Lung (tissue), 12 donors: Measurements from ENCODE around the gene TMEM222. TPM values are rescaled to one million over a fixed set of nuclear protein-coding genes. Genes with fewer than 3 reads are reported as not detected.

Experiments
- ATAC-seq: fragments of 200-7000 bp; cut with Tn5 transposase; one replicate; pipeline ENCODE4 v1.9.1; 2020; ENCODE audit warnings: moderate number of reproducible peaks; ENCODE audit not compliant: insufficient read depth, low FRiP score
- DNase-seq, 3 donors: peaks; one replicate each; pipeline ENCODE4 v3.0.0-alpha.2; 2013 to 2017
- H3K27ac ChIP-seq, 2 donors: one replicate each; pipeline ENCODE4 v1.5.1; 2013; ENCODE audit warnings: mild to moderate bottlenecking in 2 of 2, moderate library complexity in 2 of 2, control low read depth in 1 of 2, inconsistent platforms in 1 of 2, low read depth in 1 of 2, low read length in 1 of 2
- H3K27me3 ChIP-seq, 3 donors: one replicate each; pipeline ENCODE4 v1.5.1; 2013; ENCODE audit warnings: low read length in 2 of 3; ENCODE audit not compliant: control insufficient read depth in 3 of 3, insufficient read depth in 3 of 3
- H3K36me3 ChIP-seq, 4 donors: one replicate each; pipeline ENCODE4 v1.5.1; 2013; ENCODE audit warnings: low read length in 4 of 4, mild to moderate bottlenecking in 1 of 4, moderate library complexity in 1 of 4; ENCODE audit not compliant: control insufficient read depth in 4 of 4, insufficient read depth in 4 of 4
- H3K4me1 ChIP-seq, 5 donors: one replicate each; pipeline ENCODE4 v1.5.1; 2013; ENCODE audit warnings: low read length in 5 of 5, mild to moderate bottlenecking in 2 of 5, moderate library complexity in 1 of 5; ENCODE audit not compliant: control insufficient read depth in 5 of 5, insufficient read depth in 5 of 5
- H3K4me3 ChIP-seq: one replicate; pipeline ENCODE4 v1.5.1; 2013; ENCODE audit warnings: mild to moderate bottlenecking, control low read depth, moderate library complexity
- H3K9ac ChIP-seq, 2 donors: one replicate each; pipeline ENCODE4 v1.5.1; 2013; ENCODE audit warnings: low read length in 2 of 2, control low read depth in 1 of 2; ENCODE audit not compliant: insufficient read depth in 1 of 2
- H3K9me3 ChIP-seq, 4 donors: one replicate each; pipeline ENCODE4 v1.5.1; 2013; ENCODE audit warnings: low read length in 3 of 4, mild to moderate bottlenecking in 1 of 4, moderate library complexity in 1 of 4; ENCODE audit not compliant: control insufficient read depth in 4 of 4, insufficient read depth in 3 of 4
- WGBS, 2 donors: extraction: QIAGEN DNeasy Blood & Tissue Kit; methylation state at CpG; one replicate each; pipeline ENCODE4 v1.1.7; 2013; 5-methylcytosine and 5-hydroxymethylcytosine counted together
- polyA plus RNA-seq, 2 donors: library from polyadenylated mRNA; stranded (reverse); fragments of 200-250 nt; gene quantifications; one replicate each; pipeline ENCODE4 v1.2.1, GENCODE V29; 2013
- total RNA-seq, 2 donors: library from RNA; depleted of rRNA in 1 of 2; stranded (reverse); fragments of >200 nt in 1 of 2; gene quantifications; one replicate each; pipeline ENCODE4 v1.2.1, GENCODE V29; 2014 to 2021
- TF ChIP-seq, protein P1 (sequence below): IDR thresholded peaks from 2 replicates; pipeline ENCODE4 v1.5.1; 2012; ENCODE audit warnings: mild to moderate bottlenecking; ENCODE audit errors: control extremely low read depth, extremely low read depth
- donor health status: control.
- donor health status: control.
- donor health status: Bipolar disorder and iron deficiency.
- donor health status: healthy.
- donor health status: DM: yes; HTN: yes; CAD: no.

The TMEM222 gene
- total and polyA plus RNA-seq, 4 donors = 25.2 to 51.5 (median 48.4) TPM

DNA sequence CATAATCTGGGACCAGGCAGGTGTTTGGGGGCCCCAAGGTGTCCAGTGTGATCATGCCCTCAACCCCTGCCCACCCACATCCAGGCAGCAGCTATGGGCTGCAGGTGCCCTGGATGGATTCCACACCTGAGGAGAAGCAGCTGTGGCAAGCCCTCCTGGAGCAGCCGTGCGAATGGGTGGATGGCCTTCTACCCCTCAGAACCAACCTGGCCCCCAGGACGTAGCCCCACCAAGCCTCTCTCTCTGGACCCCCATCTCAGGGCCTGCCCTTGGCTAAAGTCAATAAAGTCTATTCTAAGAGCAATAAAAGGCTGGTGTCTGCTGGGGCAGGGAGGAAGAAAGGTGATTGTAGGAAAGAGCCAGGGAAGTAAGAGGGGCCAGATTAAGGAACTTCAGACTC lies 31.7 kb downstream of the TMEM222 start:
- 92 to 95% methylated on average over 3 of the region's 3 CpGs for WGBS, 2 donors
- no peak overlapping the region for H3K4me3 ChIP-seq
- H3K9ac ChIP-seq = no peak overlapping the region
- H3K4me1 ChIP-seq = peaks cover 0 to 26% (median 8%) of the 10 kb centered on the region in 5 donors
- H3K9me3 ChIP-seq = no peaks in the 10 kb centered on the region
- H3K36me3 ChIP-seq = peaks cover 0 to 49% (median 5%) of the 10 kb centered on the region in 4 donors
- peaks cover 0 to 14% (median 0%) of the 10 kb centered on the region in 3 donors for H3K27me3 ChIP-seq
- ATAC-seq (no peak), DNase-seq (no peak)
- no peak overlapping the region for H3K27ac ChIP-seq
- TF ChIP-seq, protein P1, sequence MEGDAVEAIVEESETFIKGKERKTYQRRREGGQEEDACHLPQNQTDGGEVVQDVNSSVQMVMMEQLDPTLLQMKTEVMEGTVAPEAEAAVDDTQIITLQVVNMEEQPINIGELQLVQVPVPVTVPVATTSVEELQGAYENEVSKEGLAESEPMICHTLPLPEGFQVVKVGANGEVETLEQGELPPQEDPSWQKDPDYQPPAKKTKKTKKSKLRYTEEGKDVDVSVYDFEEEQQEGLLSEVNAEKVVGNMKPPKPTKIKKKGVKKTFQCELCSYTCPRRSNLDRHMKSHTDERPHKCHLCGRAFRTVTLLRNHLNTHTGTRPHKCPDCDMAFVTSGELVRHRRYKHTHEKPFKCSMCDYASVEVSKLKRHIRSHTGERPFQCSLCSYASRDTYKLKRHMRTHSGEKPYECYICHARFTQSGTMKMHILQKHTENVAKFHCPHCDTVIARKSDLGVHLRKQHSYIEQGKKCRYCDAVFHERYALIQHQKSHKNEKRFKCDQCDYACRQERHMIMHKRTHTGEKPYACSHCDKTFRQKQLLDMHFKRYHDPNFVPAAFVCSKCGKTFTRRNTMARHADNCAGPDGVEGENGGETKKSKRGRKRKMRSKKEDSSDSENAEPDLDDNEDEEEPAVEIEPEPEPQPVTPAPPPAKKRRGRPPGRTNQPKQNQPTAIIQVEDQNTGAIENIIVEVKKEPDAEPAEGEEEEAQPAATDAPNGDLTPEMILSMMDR = no peak

DNA sequence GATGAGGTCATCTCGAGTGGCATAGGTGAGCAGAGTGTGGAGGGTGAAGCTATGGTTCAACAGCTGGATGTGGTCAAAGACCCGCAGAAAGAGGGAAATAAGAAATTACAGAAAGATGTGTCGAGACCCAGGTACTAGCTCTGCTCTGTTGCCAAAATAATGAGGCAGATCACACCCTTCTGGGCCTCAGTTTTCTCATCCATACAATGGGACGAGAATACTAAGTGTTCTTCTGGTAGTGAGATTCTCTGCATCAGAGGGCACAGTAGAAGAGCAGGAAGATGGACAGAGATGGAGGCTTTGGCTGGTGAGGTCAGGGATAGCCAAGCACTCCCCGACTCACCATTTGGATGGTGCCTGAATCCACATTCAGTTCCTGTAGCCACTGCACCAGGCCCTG lies 33.7 kb downstream of the TMEM222 start:
- Histone ChIP-seq H3K9ac (no peak overlapping the region), H3K27ac (no peak overlapping the region), H3K36me3 (peaks cover 0 to 62% (median 5%) of the 10 kb centered on the region in 4 donors), H3K4me1 (peaks cover 0 to 12% (median 3%) of the 10 kb centered on the region in 5 donors), H3K4me3 (no peak overlapping the region), H3K27me3 (peaks cover 0 to 3% (median 2%) of the 10 kb centered on the region in 3 donors), H3K9me3 (no peaks in the 10 kb centered on the region)
- DNase-seq (no peak), ATAC-seq (no peak)
- 85 to 88% methylated on average over 5 of the region's 5 CpGs for WGBS, 2 donors
- TF ChIP-seq, protein P1 = no peak

DNA sequence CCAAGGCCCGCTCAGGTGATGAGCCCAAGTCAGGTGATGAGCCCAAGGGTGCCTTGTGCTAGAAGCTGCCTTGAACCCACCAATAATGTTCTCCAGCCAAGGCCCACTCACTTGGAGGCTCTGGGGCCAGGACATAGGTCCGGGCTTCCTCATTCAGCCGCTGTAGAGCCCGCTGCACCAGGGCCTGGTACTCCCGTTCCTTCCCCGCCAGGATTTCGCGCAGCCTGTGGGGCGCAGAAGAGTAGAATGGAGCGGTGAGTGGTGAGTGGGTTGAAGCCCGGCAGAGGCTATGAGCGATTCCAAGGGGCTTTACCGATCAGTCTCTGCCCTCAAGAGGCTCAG lies 34.3 kb downstream of the TMEM222 start:
- H3K4me3 ChIP-seq = no peak overlapping the region
- DNase-seq (no peak), ATAC-seq (no peak)
- 88 to 91% methylated on average over 13 of the region's 13 CpGs for WGBS, 2 donors
- peaks cover 0 to 6% (median 3%) of the 10 kb centered on the region in 5 donors for H3K4me1 ChIP-seq
- H3K9me3 ChIP-seq = no peaks in the 10 kb centered on the region
- H3K27me3 ChIP-seq = peaks cover 0 to 2% (median 0%) of the 10 kb centered on the region in 3 donors
- TF ChIP-seq, protein P1 = no peak
- no peak overlapping the region for H3K27ac ChIP-seq
- H3K36me3 ChIP-seq = peaks cover 0 to 67% (median 5%) of the 10 kb centered on the region in 4 donors
- H3K9ac ChIP-seq = no peak overlapping the region
